OCI-LY1 (cell line): ENCODE results near the gene FBXO10.

Source experiments
- H2AFZ ChIP-seq: fragments of 200-600 bp; sonication (generic), shearing (Covaris generic); 2 replicates; pipeline ENCODE4 v1.6.0; 2014; ENCODE audit warnings: antibody characterized with exemption, mild to moderate bottlenecking, low read length
- H3F3A ChIP-seq: fragments of 200-600 bp; sonication (generic), shearing (Covaris generic); 2 replicates; pipeline ENCODE4 v1.6.0; 2014; ENCODE audit warnings: mild to moderate bottlenecking, antibody characterized with exemption, low read length, moderate library complexity; ENCODE audit not compliant: insufficient read depth
- H3K27ac ChIP-seq: fragments of 200-600 bp; sonication (generic); 2 replicates; pipeline ENCODE4 v1.5.1; 2014; ENCODE audit warnings: low read length, mixed run types, mild to moderate bottlenecking, low read depth; ENCODE audit not compliant: poor library complexity, severe bottlenecking
- H3K27me3 ChIP-seq: fragments of 200-600 bp; sonication (generic); 2 replicates; pipeline ENCODE4 v1.6.0; 2014; ENCODE audit warnings: antibody characterized with exemption, mild to moderate bottlenecking, low read length, moderate library complexity; ENCODE audit not compliant: insufficient read depth
- H3K36me3 ChIP-seq: fragments of 200-600 bp; sonication (generic); 2 replicates; pipeline ENCODE4 v1.6.1; 2014; ENCODE audit warnings: mild to moderate bottlenecking, antibody characterized with exemption, low read length, moderate library complexity, mixed read lengths; ENCODE audit not compliant: insufficient read depth
- H3K4me1 ChIP-seq: fragments of 200-600 bp; sonication (generic); 2 replicates; pipeline ENCODE4 v1.5.1; 2014; ENCODE audit warnings: mild to moderate bottlenecking, low read length, moderate library complexity; ENCODE audit not compliant: insufficient read depth, severe bottlenecking
- H3K4me2 ChIP-seq: fragments of 200-600 bp; sonication (generic), shearing (Covaris generic); 2 replicates; pipeline ENCODE4 v1.6.1; 2014; ENCODE audit warnings: low read length
- H3K4me3 ChIP-seq: fragments of 200-600 bp; sonication (generic); 2 replicates; pipeline ENCODE4 v1.5.1; 2014; ENCODE audit warnings: low read length, low read depth, mild to moderate bottlenecking, mixed read lengths; ENCODE audit not compliant: poor library complexity, severe bottlenecking
- H3K79me2 ChIP-seq: fragments of 200-600 bp; shearing (Covaris generic); 2 replicates; pipeline ENCODE4 v1.6.1; 2016; ENCODE audit warnings: mixed run types, low read length, mixed read lengths; ENCODE audit not compliant: insufficient read depth
- H3K9ac ChIP-seq: fragments of 200-600 bp; sonication (generic), shearing (Covaris generic); 2 replicates; pipeline ENCODE4 v1.6.1; 2014; ENCODE audit warnings: mild to moderate bottlenecking, low read length, mixed read lengths
- H3K9me2 ChIP-seq: fragments of 200-600 bp; sonication (generic), shearing (Covaris generic); 2 replicates; pipeline ENCODE4 v1.6.1; 2014; ENCODE audit warnings: low read depth, mild to moderate bottlenecking, low read length, mixed read lengths
- H3K9me3 ChIP-seq: fragments of 200-600 bp; shearing (Covaris generic); 2 replicates; pipeline ENCODE4 v1.6.1; 2014; ENCODE audit warnings: low read length, mixed read lengths
- H4K20me1 ChIP-seq: fragments of 200-600 bp; sonication (generic), shearing (Covaris generic); 2 replicates; pipeline ENCODE4 v1.6.0; 2016; ENCODE audit warnings: mild to moderate bottlenecking, low read length; ENCODE audit not compliant: insufficient read depth
- CTCF ChIP-seq: fragments of 200-600 bp; sonication (generic), shearing (Covaris generic); IDR thresholded peaks from 2 replicates; pipeline ENCODE4 v1.5.1; 2017; ENCODE audit warnings: mild to moderate bottlenecking, antibody characterized with exemption, low read length, moderate library complexity, mixed read lengths
- EZH2 ChIP-seq: fragments of 200-600 bp; sonication (generic), shearing (Covaris generic); IDR thresholded peaks from 2 replicates; pipeline ENCODE4 v1.8.0; 2017; ENCODE audit warnings: borderline replicate concordance, mixed run types, mild to moderate bottlenecking, antibody characterized with exemption, low read length, moderate library complexity, mixed read lengths

The FBXO10 gene

GRCh38 chr9:37609735-37610397, 33.7 kb upstream of the FBXO10 start:
- Histone ChIP-seq H3K4me3 (no peak overlapping the region), H3K4me2 (no peak overlapping the region), H3K27me3 (no peaks in the 10 kb centered on the region; the same call in 1 of the 2 replicates), H4K20me1 (no peaks in the 10 kb centered on the region), H3K79me2 (no peaks in the 10 kb centered on the region), H3K27ac (no peak overlapping the region), H3K9me2 (no peaks in the 10 kb centered on the region), H3F3A (no peaks in the 10 kb centered on the region), H2AFZ (no peak overlapping the region), H3K9me3 (no peaks in the 10 kb centered on the region), H3K36me3 (no peaks in the 10 kb centered on the region), H3K9ac (no peak overlapping the region), H3K4me1 (no peaks in the 10 kb centered on the region)
- TF ChIP-seq EZH2 (no peak), CTCF (no peak)

DNA sequence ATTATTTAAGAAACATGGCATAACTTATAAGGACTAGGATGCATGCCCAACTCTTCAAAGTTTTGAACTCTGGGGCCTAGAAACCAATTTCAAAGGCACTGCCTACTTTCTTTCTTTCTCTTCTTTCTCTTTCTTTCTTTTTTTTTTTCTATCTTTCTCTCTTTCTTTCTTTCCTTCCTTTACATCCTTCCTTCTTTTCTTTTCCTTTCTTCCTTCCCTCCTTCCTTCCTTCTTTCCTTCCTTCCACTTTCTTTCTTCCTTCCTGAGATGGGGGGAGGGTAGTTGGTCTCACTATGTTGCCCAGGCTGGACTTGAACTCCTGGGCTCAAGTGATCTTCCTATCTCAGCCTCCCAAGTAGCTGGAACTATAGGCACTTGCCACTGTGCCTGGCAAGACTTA, 32.1 kb upstream of the FBXO10 start:
- no peaks in the 10 kb centered on the region; the same call in 1 of the 2 replicates for H3K27me3 ChIP-seq
- H3K9me3 ChIP-seq = no peaks in the 10 kb centered on the region
- no peaks in the 10 kb centered on the region for H4K20me1 ChIP-seq
- H3K27ac ChIP-seq = no peak overlapping the region
- H2AFZ ChIP-seq = no peak overlapping the region
- no peaks in the 10 kb centered on the region for H3K36me3 ChIP-seq
- no peaks in the 10 kb centered on the region for H3F3A ChIP-seq
- no peaks in the 10 kb centered on the region for H3K79me2 ChIP-seq
- H3K4me3 ChIP-seq = no peak overlapping the region
- no peaks in the 10 kb centered on the region for H3K4me1 ChIP-seq
- TF ChIP-seq CTCF (no peak), EZH2 (no peak)
- H3K4me2 ChIP-seq = no peak overlapping the region
- no peak overlapping the region for H3K9ac ChIP-seq
- H3K9me2 ChIP-seq = no peaks in the 10 kb centered on the region

GRCh38 chr9:37604296-37604695, 28.1 kb upstream of the FBXO10 start:
- Histone ChIP-seq H3K4me2 (no peak overlapping the region), H3K27me3 (no peaks in the 10 kb centered on the region; the same call in 1 of the 2 replicates), H3K9me2 (no peaks in the 10 kb centered on the region), H3F3A (no peaks in the 10 kb centered on the region), H3K4me3 (no peak overlapping the region), H3K4me1 (no peaks in the 10 kb centered on the region), H2AFZ (no peak overlapping the region), H3K9me3 (no peaks in the 10 kb centered on the region), H3K79me2 (no peaks in the 10 kb centered on the region), H3K9ac (no peak overlapping the region), H3K27ac (no peak overlapping the region), H4K20me1 (no peaks in the 10 kb centered on the region), H3K36me3 (no peaks in the 10 kb centered on the region)
- TF ChIP-seq CTCF = no peak
- TF ChIP-seq EZH2 = no peak
